Subcutaneous abdominal adipose tissue (tissue), 5 donors: ENCODE measurements around the gene ADGRD1.

Experiments
- H3K27ac ChIP-seq: one replicate; pipeline ENCODE4 v1.7.0; 2013; ENCODE audit warnings: low read depth, mild to moderate bottlenecking, inconsistent platforms, low read length, moderate library complexity
- H3K27me3 ChIP-seq, 5 donors: one replicate each; pipeline ENCODE4 v1.7.0; 2013; ENCODE audit warnings: low read length in 5 of 5, inconsistent platforms in 1 of 5; ENCODE audit not compliant: control insufficient read depth in 5 of 5, insufficient read depth in 4 of 5
- H3K36me3 ChIP-seq, 5 donors: one replicate each; pipeline ENCODE4 v1.7.0; 2013; ENCODE audit warnings: low read length in 5 of 5; ENCODE audit not compliant: control insufficient read depth in 5 of 5, insufficient read depth in 5 of 5
- H3K4me1 ChIP-seq, 5 donors: one replicate each; pipeline ENCODE4 v1.7.0; 2013; ENCODE audit warnings: low read length in 5 of 5, mild to moderate bottlenecking in 3 of 5, moderate library complexity in 1 of 5; ENCODE audit not compliant: control insufficient read depth in 5 of 5, insufficient read depth in 5 of 5
- H3K4me3 ChIP-seq, 5 donors: one replicate each; pipeline ENCODE4 v1.7.0; 2013; ENCODE audit warnings: low read length in 5 of 5, low read depth in 1 of 5
- H3K9ac ChIP-seq, 5 donors: one replicate each; pipeline ENCODE4 v1.7.0; 2013; ENCODE audit warnings: low read length in 5 of 5, mild to moderate bottlenecking in 4 of 5, moderate library complexity in 3 of 5
- H3K9me3 ChIP-seq, 5 donors: one replicate each; pipeline ENCODE4 v1.7.0; 2013; ENCODE audit warnings: low read length in 5 of 5; ENCODE audit not compliant: control insufficient read depth in 5 of 5
- donor health status: healthy.
- donor health status: healthy.
- donor health status: healthy.
- donor health status: healthy.
- donor health status: healthy.

Gene ADGRD1

GRCh38 chr12:130970908-130971233, 17.2 kb downstream of the ADGRD1 start:
- Histone ChIP-seq H3K9ac (no peak overlapping the region), H3K4me3 (no peak overlapping the region), H3K27me3 (no peaks in the 10 kb centered on the region), H3K4me1 (peaks cover 0 to 3% (median 0%) of the 10 kb centered on the region in 5 donors), H3K36me3 (peaks cover 0 to 13% (median 4%) of the 10 kb centered on the region in 5 donors), H3K9me3 (no peaks in the 10 kb centered on the region), H3K27ac (no peak overlapping the region)

GRCh38 chr12:130971925-130972585, 18.3 kb downstream of the ADGRD1 start:
- Histone ChIP-seq H3K4me3 (no peak overlapping the region), H3K9me3 (peaks cover 0 to 2% (median 0%) of the 10 kb centered on the region in 5 donors), H3K27ac (no peak overlapping the region), H3K36me3 (peaks cover 0 to 15% (median 4%) of the 10 kb centered on the region in 5 donors), H3K4me1 (peaks cover 0 to 6% (median 0%) of the 10 kb centered on the region in 5 donors), H3K9ac (no peak overlapping the region), H3K27me3 (peaks cover 0 to 3% (median 0%) of the 10 kb centered on the region in 5 donors)

GRCh38 chr12:130972586-130972950, 18.9 kb downstream of the ADGRD1 start:
- H3K4me1 ChIP-seq, result peaks cover 0 to 6% (median 2%) of the 10 kb centered on the region in 5 donors
- H3K36me3 ChIP-seq, result peaks cover 0 to 15% (median 4%) of the 10 kb centered on the region in 5 donors
- no peak overlapping the region for H3K4me3 ChIP-seq
- peaks cover 0 to 2% (median 0%) of the 10 kb centered on the region in 5 donors for H3K9me3 ChIP-seq
- H3K27ac ChIP-seq, result no peak overlapping the region
- H3K9ac ChIP-seq, result no peak overlapping the region
- peaks cover 0 to 3% (median 0%) of the 10 kb centered on the region in 5 donors for H3K27me3 ChIP-seq

- Histone ChIP-seq H3K27me3 (peaks cover 0 to 3% (median 0%) of the 10 kb centered on the region in 5 donors), H3K36me3 (peaks cover 0 to 15% (median 4%) of the 10 kb centered on the region in 5 donors), H3K9ac (no peak overlapping the region), H3K4me1 (peaks cover 0 to 7% (median 6%) of the 10 kb centered on the region in 5 donors), H3K27ac (no peak overlapping the region), H3K4me3 (no peak overlapping the region), H3K9me3 (peaks cover 0 to 2% (median 0%) of the 10 kb centered on the region in 5 donors)
Observed at GRCh38 chr12:130973109-130973508, 19.4 kb downstream of the ADGRD1 start.

- Histone ChIP-seq H3K9ac (no peak overlapping the region), H3K27me3 (peaks cover 0 to 3% (median 0%) of the 10 kb centered on the region in 5 donors), H3K36me3 (peaks cover 0 to 13% (median 4%) of the 10 kb centered on the region in 5 donors), H3K9me3 (peaks cover 0 to 2% (median 0%) of the 10 kb centered on the region in 5 donors), H3K4me1 (peaks cover 6 to 13% (median 8%) of the 10 kb centered on the region in 5 donors), H3K27ac (no peak overlapping the region), H3K4me3 (no peak overlapping the region)
Observed at GRCh38 chr12:130973906-130974305, 20.2 kb downstream of the ADGRD1 start.

- Histone ChIP-seq H3K27ac (no peak overlapping the region), H3K9ac (no peak overlapping the region), H3K4me3 (no peak overlapping the region), H3K9me3 (peaks cover 0 to 2% (median 0%) of the 10 kb centered on the region in 5 donors), H3K4me1 (peaks cover 6 to 15% (median 12%) of the 10 kb centered on the region in 5 donors), H3K27me3 (peaks cover 0 to 3% (median 0%) of the 10 kb centered on the region in 5 donors), H3K36me3 (peaks cover 0 to 12% (median 4%) of the 10 kb centered on the region in 5 donors)
Observed at GRCh38 chr12:130975116-130975515, 21.4 kb downstream of the ADGRD1 start.

GRCh38 chr12:130976171-130976720, 22.5 kb downstream of the ADGRD1 start:
- Histone ChIP-seq H3K4me1 (peaks cover 6 to 15% (median 12%) of the 10 kb centered on the region in 5 donors), H3K27ac (no peak overlapping the region), H3K4me3 (no peak overlapping the region), H3K36me3 (peaks cover 0 to 12% (median 4%) of the 10 kb centered on the region in 5 donors), H3K9me3 (peaks cover 0 to 2% (median 0%) of the 10 kb centered on the region in 5 donors), H3K27me3 (peaks cover 0 to 3% (median 0%) of the 10 kb centered on the region in 5 donors), H3K9ac (peak overlapping the region in 1 of 5 donors; percentile 92)

GRCh38 chr12:130977046-130977742, 23.5 kb downstream of the ADGRD1 start:
- Histone ChIP-seq H3K9ac (no peak overlapping the region), H3K4me3 (no peak overlapping the region), H3K4me1 (peaks cover 7 to 15% (median 12%) of the 10 kb centered on the region in 5 donors), H3K36me3 (peaks cover 0 to 4% (median 0%) of the 10 kb centered on the region in 5 donors), H3K27ac (no peak overlapping the region), H3K9me3 (peaks cover 0 to 2% (median 0%) of the 10 kb centered on the region in 5 donors), H3K27me3 (peaks cover 0 to 3% (median 0%) of the 10 kb centered on the region in 5 donors)

- Histone ChIP-seq H3K27me3 (peaks cover 0 to 3% (median 0%) of the 10 kb centered on the region in 5 donors), H3K9me3 (peaks cover 0 to 2% (median 0%) of the 10 kb centered on the region in 5 donors), H3K27ac (no peak overlapping the region), H3K36me3 (peaks cover 0 to 4% (median 0%) of the 10 kb centered on the region in 5 donors), H3K4me1 (peaks cover 9 to 15% (median 12%) of the 10 kb centered on the region in 5 donors), H3K9ac (no peak overlapping the region), H3K4me3 (no peak overlapping the region)
Observed at GRCh38 chr12:130977743-130978095, 24.0 kb downstream of the ADGRD1 start.
